Hepatocyte (in vitro differentiated cells): Measurements from ENCODE around the gene REN. TPM values are rescaled to one million over a fixed set of nuclear protein-coding genes. Genes with fewer than 3 reads are reported as not detected.

Experiments used
- DNase-seq: peaks from one replicate; pipeline ENCODE4 v3.0.0-alpha.2; 2016; ENCODE audit warnings: low spot score
- H2AFZ ChIP-seq: fragments of 200-600 bp; sonication (generic); 2 replicates; pipeline ENCODE4 v1.6.0; 2016; ENCODE audit warnings: antibody characterized with exemption, mild to moderate bottlenecking
- H3K27ac ChIP-seq: fragments of 200-600 bp; sonication (generic); 2 replicates; pipeline ENCODE4 v1.5.1; 2016; ENCODE audit warnings: mild to moderate bottlenecking
- H3K27me3 ChIP-seq: fragments of 200-600 bp; sonication (generic); 2 replicates; pipeline ENCODE4 v1.6.1; 2016
- H3K36me3 ChIP-seq: fragments of 200-600 bp; sonication (generic); replicated peaks from 2 replicates; pipeline ENCODE4 v1.5.1; 2016; ENCODE audit warnings: low read depth; ENCODE audit not compliant: insufficient read depth
- H3K4me1 ChIP-seq: fragments of 200-600 bp; sonication (generic); 2 replicates; pipeline ENCODE4 v1.5.1; 2016; ENCODE audit warnings: mild to moderate bottlenecking, moderate library complexity; ENCODE audit not compliant: insufficient read depth
- H3K4me2 ChIP-seq: fragments of 200-600 bp; sonication (generic); 2 replicates; pipeline ENCODE4 v1.6.0; 2016
- H3K4me3 ChIP-seq: fragments of 200-600 bp; sonication (generic); 2 replicates; pipeline ENCODE4 v1.5.1; 2016; ENCODE audit warnings: mild to moderate bottlenecking
- H3K79me2 ChIP-seq: fragments of 200-600 bp; sonication (generic); 2 replicates; pipeline ENCODE4 v1.6.0; 2017; ENCODE audit warnings: mild to moderate bottlenecking
- H3K9me2 ChIP-seq: fragments of 200-600 bp; sonication (generic); replicated peaks from 2 replicates; pipeline ENCODE4 v1.6.0; 2017; ENCODE audit warnings: mild to moderate bottlenecking; ENCODE audit not compliant: insufficient read depth
- H3K9me3 ChIP-seq: fragments of 200-600 bp; sonication (generic); 2 replicates; pipeline ENCODE4 v1.5.1; 2016; ENCODE audit warnings: low read depth, mild to moderate bottlenecking
- H4K20me1 ChIP-seq: fragments of 200-600 bp; sonication (generic); 2 replicates; pipeline ENCODE4 v1.6.0; 2016; ENCODE audit warnings: mild to moderate bottlenecking; ENCODE audit not compliant: insufficient read depth, poor library complexity, severe bottlenecking
- CTCF ChIP-seq: fragments of 200-600 bp; sonication (generic); IDR thresholded peaks from 2 replicates; pipeline ENCODE4 v1.5.1; 2016; ENCODE audit warnings: antibody characterized with exemption, mild to moderate bottlenecking; ENCODE audit not compliant: poor library complexity
- EZH2 ChIP-seq: fragments of 200-600 bp; sonication (generic); IDR thresholded peaks from 2 replicates; pipeline ENCODE4 v1.6.1; 2016; ENCODE audit warnings: antibody characterized with exemption, mild to moderate bottlenecking, borderline replicate concordance
- EZH2phosphoT487 ChIP-seq: fragments of 200-600 bp; sonication (generic); IDR thresholded peaks from one replicate; pipeline ENCODE4 v1.6.1; 2018; ENCODE audit warnings: antibody characterized with exemption, mild to moderate bottlenecking, low read depth, moderate library complexity; ENCODE audit not compliant: unreplicated experiment, severe bottlenecking
- WGBS: methylation state at CpG from one replicate; pipeline ENCODE4 v1.1.6; 2016; ENCODE audit warnings: low lambda C conversion rate; ENCODE audit errors: missing lambda C conversion rate; 5-methylcytosine and 5-hydroxymethylcytosine counted together
- polyA plus RNA-seq: library from polyadenylated mRNA; unstranded; fragments of >200 nt; fragmentation: Nextera tagmentation; extraction: Ambion mirVana; gene quantifications from 2 replicates; pipeline ENCODE4 v1.2.1, GENCODE V29; 2016
- total RNA-seq: library from RNA; depleted of rRNA; stranded (reverse); fragments of >200 nt; gene quantifications from 2 replicates; pipeline ENCODE4 v1.2.3, GENCODE V29; 2014

REN gene
- total and polyA plus RNA-seq, 2 experiments from 2014 or later, result 15.4 to 18.4 TPM

- Histone ChIP-seq H3K9me2 (no peaks in the 10 kb centered on the region), H2AFZ (no peak overlapping the region), H3K36me3 (no peaks in the 10 kb centered on the region), H3K4me2 (no peak overlapping the region), H3K4me1 (peaks cover 27% of the 10 kb centered on the region), H3K79me2 (no peaks in the 10 kb centered on the region), H3K4me3 (no peak overlapping the region), H4K20me1 (no peaks in the 10 kb centered on the region), H3K9me3 (no peaks in the 10 kb centered on the region), H3K27ac (no peak overlapping the region), H3K27me3 (no peaks in the 10 kb centered on the region)
- WGBS, result 95% methylated on average over 3 of the region's 4 CpGs
- TF ChIP-seq EZH2phosphoT487, result no peak
- DNase-seq, result no peak
Observed at GRCh38 chr1:204130178-204130577, 36.0 kb downstream of the REN start.

DNA sequence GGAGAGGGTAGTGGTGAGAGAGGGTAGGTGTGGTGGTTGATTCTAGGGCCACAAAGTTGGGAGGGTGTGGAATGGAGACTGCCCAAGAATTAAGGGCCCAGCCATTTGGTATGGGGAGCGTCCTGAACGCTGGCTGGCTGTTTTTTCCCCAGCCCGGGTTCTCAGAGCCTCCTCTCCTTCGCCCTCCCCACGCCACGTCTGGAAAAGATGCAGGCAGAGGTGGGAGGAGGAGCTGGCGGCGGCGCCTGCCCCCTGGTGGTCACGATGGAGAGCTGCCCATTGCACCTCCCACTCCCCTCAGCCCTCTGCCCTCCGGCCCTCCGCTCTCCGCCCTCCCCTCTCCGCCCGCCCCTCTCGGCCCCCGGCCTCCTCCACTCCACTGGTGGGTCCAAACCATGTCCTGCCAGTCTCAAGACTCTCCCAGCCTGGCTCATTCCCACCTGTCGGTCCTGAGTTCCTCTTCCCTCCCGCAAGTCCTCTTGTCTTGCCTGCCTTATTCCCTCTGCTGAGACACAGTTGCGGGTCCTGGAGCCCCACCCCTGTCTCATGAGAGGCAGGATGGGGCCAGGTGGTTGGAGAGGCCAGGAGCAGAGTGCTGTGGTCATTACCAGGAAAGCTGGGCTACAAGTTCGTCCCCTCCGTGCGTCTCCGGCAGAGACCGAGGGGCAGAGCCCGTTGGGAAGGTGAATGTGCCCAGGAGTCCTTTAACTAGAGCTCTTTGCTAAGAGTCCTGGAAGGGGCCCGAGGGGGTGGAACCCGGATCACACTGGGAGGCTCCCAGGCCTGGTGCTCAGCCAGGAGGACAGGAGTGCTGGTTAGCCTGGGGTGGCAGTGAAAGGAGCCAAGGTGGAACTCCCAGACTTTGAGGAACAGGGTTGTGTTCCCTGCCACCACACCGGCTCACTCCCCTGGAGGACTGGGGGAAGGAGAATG, 36.9 kb downstream of the REN start:
- H3K4me2 ChIP-seq, result peak overlapping the region; percentile 71
- H3K27me3 ChIP-seq, result no peaks in the 10 kb centered on the region
- H3K79me2 ChIP-seq, result no peaks in the 10 kb centered on the region
- TF ChIP-seq EZH2phosphoT487, result no peak
- peak; percentile 87 for TF ChIP-seq CTCF
- H2AFZ ChIP-seq, result peak overlapping the region; percentile 23
- no peak overlapping the region for H3K4me3 ChIP-seq
- no peaks in the 10 kb centered on the region for H3K9me3 ChIP-seq
- H3K9me2 ChIP-seq, result no peaks in the 10 kb centered on the region
- H3K36me3 ChIP-seq, result no peaks in the 10 kb centered on the region
- no peaks in the 10 kb centered on the region for H4K20me1 ChIP-seq
- WGBS, result 49% methylated on average over 19 of the region's 29 CpGs
- H3K27ac ChIP-seq, result peak overlapping the region; percentile 25
- peak; percentile 88 for DNase-seq
- peaks cover 27% of the 10 kb centered on the region for H3K4me1 ChIP-seq

GRCh38 chr1:204128464-204128963, 37.6 kb downstream of the REN start:
- 75% methylated on average over 4 of the region's 4 CpGs for WGBS
- Histone ChIP-seq H3K9me3 (no peaks in the 10 kb centered on the region), H3K4me1 (peaks cover 27% of the 10 kb centered on the region)

More at GRCh38 chr1:204128464-204128963, 37.6 kb downstream of the REN start:
- Histone ChIP-seq H3K36me3 (no peaks in the 10 kb centered on the region), H3K4me2 (peak overlapping the region; percentile 71), H4K20me1 (no peaks in the 10 kb centered on the region), H3K79me2 (no peaks in the 10 kb centered on the region), H3K9me2 (no peaks in the 10 kb centered on the region), H3K27ac (no peak overlapping the region), H3K4me3 (no peak overlapping the region), H2AFZ (no peak overlapping the region), H3K27me3 (no peaks in the 10 kb centered on the region)
- TF ChIP-seq EZH2 (no peak), CTCF (no peak), EZH2phosphoT487 (no peak)
- no peak for DNase-seq
